HG03342 (cell line): ENCODE data around the gene KRT13.

Source experiments
- ATAC-seq: cut with Tn5 transposase; IDR thresholded peaks from one replicate; pipeline ENCODE4 v1.9.1; 2021; ENCODE audit warnings: mild to moderate bottlenecking, moderate library complexity; ENCODE audit not compliant: unreplicated experiment

Gene KRT13

GRCh38 chr17:41498276-41498675 is 7.1 kb downstream of the KRT13 start:
- no peak for ATAC-seq

- peak; percentile 77 for ATAC-seq
These were observed 8.5 kb downstream of the KRT13 start for GRCh38 chr17:41496803-41497484.

GRCh38 chr17:41494524-41494923 is 10.9 kb downstream of the KRT13 start:
- ATAC-seq: no peak

DNA sequence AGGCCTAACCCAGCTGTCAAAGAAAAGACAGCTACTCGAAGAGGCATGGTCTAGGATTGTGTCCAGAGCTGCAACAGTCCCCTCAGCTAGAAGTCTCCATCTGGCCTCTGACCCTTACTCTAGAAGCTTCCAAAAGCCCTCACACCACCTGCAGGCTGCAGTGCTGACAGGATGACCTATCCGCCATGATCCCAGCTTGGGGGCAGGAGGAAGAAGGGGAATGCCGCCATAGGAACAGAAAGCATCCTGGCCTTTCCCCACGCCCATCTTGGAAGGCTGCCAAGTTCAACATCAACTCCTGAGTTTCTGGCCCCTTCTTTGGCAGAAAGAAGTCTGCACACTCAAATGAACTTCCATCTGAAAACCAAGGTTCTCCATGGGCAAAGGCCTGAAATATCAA is 12.6 kb downstream of the KRT13 start:
- no peak for ATAC-seq

DNA sequence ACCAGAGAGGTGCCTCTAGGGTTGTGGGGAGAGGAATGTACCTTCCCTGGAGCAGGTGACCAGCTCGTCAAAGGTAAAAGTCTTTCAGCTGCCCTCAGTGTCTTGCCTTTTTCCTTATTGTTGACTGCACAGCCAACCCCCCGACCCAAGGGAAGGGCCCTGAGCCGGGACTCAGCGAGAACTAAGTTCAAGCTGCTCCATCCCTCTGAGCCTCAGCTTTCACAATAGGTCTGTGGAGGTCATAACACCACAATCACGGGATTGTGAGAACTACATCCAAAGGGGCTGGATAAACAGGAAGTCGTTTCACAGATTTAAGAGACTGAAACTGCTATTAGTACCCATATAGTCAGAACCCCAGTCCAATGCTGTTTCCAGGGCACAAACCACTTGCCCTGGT is 13.1 kb downstream of the KRT13 start:
- ATAC-seq: no peak

DNA sequence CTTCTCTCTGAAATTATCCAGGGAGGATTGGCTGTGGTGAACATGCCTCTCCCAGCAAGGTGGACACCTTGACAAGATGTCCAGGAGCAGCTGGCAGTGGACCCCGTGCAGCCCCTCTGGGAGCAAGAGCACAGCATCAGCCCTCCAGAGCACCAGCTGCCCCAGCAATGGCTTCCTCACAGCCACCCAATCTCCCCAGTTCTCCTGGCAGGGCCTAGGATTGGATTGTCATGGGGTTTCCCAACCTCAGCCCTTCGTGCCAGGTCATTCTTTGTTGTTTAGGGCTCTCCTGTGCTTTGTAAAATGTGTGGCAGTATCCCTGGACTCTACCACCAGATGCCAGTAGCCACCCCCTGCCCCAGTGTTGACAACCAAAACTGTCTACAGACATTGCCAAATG is 13.9 kb downstream of the KRT13 start:
- no peak for ATAC-seq

DNA sequence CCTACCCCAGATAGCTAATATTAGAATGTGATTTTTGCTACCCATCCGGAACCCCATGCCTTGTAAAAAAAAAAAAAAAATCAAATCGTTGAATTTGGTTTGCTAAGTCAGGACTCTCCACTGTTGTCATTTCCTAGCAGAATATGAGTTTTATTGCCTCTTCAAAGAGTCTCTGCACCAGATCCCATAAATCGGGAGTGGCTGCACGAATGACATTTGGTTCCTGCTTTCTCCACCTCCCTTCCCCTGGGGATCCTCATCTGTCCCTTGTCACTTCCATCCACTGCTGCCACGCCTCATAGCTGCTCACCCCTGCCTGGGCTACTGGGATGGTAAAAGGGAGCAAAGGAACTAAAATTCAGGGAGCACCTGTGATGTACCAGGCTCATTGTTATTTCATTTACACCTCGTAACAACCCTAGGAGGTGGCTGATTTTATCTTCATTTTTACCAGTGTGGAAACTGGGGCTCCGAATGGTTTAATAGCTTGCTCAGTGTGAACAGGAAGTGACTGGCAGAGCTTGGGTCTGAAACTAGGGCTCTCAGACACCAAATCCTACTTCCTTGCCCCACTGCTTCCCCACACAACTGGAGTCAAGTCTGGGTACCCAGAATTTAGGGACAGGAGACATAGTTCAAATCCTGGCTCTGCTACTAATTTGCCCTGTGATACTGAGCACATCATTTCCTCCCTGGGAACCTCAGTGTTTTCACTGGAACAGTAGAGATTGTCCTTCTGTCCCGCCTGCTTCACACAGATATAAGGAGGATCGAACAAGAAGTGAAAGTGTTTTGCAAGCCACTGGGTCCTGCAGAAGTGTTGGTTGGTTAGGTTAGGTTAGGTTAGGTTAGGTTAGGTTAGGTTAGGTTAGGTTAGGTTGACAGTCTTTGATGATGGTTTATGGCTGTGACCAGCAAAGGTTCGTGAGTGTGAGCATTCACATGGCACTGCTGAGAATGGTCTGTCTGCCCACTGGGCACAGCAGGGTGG is 15.1 kb downstream of the KRT13 start:
- no peak for ATAC-seq

- ATAC-seq: no peak
These were observed 15.9 kb downstream of the KRT13 start, which contains the start of gene KRT36 for GRCh38 chr17:41489531-41489930. Gene KRT36 (minus strand): TSS chr17:41489910. CDS start chr17:41489864, 46 bp downstream.

DNA sequence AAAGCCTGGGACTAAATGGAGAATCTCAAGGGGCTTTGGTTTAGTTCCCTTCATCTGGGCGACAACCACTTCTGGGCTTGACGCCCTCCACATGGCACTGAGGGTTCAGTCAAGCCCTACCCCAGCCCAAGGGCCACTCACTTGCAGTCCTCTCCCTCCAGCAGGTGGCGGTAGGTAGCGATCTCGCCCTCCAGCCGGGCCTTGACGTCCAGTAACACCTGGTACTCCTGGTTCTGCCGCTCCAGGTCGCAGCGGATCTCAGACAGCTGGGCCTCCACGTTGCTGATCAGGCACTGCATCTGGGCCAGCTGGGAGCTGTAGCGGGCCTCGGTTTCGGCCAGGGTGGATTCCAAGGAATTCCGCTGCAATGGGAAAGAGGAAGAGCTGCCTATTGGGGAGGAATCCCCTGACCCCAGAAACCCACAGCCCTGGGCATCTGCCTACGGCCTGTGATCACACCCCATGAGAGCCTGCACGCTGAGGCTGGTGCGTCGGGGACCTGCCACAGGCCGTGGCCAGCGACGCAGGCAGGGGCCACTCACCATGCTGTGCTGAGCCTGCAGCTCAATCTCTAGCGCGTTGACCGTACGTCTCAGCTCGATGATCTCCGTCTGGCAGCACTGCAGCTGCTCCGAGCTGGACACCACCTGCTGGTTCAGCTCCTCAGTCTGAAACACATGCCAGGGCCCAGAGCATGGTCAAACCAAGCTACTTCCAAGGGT is 18.4 kb downstream of the KRT13 start:
- ATAC-seq: no peak

GRCh38 chr17:41486316-41486715 is 19.1 kb downstream of the KRT13 start:
- no peak for ATAC-seq

GRCh38 chr17:41484920-41485904 is 20.2 kb downstream of the KRT13 start:
- no peak for ATAC-seq

DNA sequence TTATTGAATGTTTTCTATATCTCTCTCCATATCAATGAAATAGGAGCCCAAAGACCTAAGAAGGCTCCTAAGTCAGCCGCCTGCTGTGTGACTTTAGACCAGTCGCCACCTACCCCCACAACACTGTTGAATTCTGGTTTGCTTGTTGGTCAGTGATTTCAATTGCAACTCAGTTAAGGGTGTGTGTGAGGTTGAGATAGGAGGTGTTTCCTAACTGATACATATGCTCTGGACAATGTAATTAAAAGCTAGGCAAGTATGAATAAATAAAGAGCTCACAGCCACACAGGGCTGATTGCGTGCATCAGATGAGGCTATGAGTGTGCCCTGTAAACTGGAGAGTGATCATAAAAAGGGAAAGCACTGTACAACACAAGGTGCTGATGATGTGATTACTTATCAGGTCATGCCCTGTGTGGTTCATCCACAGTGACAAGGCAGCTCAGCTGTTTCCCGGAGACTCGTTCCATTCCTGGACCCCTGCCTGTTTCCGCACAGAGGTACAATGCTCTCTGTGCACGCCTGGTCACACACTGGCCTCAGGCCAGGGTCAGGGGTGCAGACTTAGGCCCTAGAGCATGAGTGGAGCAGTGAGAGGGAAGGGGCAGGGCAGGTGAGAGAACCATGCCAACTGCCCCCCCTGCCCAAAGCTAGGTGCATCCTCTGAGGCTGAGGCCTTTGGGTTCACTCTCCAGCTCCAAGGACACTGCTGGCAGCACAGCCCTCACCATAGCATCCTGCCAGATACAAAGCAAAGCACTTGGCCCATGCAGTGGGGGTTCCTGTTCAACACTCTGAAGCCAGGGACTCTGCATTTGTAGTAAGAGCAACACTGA is 21.2 kb downstream of the KRT13 start:
- ATAC-seq: no peak

- no peak for ATAC-seq
These were observed 21.9 kb downstream of the KRT13 start for GRCh38 chr17:41483531-41483930.

- no peak for ATAC-seq
These were observed 24.4 kb downstream of the KRT13 start, which contains the start of gene KRT35 for GRCh38 chr17:41481036-41481435. Gene KRT35 (minus strand): TSS chr17:41481151. CDS start chr17:41481097, 54 bp downstream.

DNA sequence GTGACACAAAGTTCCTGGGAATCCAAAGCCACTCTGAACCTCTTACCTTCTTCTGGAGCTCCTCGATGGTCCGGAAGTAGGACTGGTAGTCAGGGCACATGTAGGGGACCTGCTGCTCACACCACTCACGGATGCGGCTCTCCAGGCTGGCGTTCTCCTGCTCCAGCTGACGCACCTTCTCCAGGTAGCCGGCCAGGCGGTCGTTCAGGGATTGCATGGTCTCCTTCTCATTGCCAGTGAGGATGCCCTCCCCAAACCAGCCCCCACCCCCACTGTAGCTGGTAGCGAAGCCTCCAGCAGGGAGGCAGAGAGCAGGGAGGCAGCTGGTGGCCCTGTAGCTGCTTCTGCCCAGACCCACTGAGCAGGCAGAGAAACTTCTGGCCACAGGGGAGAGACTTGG is 24.8 kb downstream of the KRT13 start:
- ATAC-seq: no peak

DNA sequence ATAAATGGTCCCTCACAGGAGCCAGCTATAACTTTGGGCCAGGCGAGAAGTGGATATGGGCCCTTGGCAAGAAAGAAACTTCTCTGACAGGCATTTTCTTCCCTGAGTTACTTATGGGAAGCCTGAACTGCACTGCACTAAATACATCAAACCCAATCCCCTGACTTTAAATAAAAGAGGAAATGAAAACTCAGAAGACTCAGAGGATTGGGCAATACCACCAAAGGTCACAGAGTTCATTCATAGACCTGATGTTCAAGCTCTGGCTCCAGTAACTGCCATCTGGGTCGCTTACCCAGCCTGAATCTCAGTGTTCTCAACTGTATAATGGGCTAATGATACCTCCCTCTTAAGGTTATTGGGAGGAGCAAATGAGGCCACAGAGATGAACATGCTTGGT is 25.3 kb downstream of the KRT13 start:
- no peak for ATAC-seq

- no peak for ATAC-seq
These were observed 27.2 kb downstream of the KRT13 start for GRCh38 chr17:41478237-41478636.

DNA sequence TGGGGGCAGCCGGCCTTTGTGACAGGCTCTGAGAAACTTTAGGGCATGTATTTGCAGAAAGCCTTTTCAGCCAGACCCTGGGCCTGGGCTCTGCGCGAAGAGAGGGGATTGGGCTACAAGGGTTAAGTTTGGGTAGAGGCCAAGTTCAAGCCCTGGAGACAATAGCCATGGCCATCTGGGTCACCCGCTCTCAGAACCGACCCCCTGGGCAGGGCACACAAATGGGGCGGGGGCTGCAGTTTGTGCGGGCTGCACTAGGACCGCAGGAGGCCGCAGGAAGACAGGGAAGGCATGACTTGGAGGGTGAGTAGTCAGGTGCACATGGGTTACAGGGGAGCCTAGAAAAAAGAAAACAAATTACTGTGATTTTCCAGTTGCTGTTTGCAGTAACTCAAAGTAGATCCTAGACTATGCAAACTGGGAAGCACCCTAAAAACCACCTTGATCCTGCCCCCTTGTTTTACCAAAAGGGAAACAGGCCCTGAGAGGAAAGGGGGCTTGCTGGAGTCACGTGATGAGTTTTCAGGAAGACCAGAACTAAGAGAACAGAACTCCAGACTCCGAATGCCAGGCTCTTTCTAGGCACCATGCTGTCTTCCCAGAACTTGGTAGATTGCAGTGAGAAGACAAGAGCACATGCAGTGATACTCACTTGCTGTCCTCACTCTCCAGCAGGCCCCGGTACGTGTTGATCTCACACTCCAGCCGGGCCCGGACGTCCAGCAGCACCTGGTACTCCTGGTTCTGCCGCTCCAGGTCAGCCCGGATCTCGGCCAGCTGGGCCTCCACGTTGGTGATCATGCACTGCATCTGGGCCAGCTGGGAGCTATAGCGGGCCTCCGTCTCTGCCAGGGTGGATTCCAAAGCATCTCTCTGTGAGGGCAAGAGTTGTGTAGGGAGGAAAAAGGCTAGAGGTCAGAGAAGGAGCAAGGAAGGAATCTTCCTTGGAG is 28.3 kb downstream of the KRT13 start:
- no peak for ATAC-seq
